ENCODE data around the gene FAT1. TPM values are rescaled to one million over a fixed set of nuclear protein-coding genes. Genes with fewer than 3 reads are reported as not detected.

FAT1 gene
- total RNA-seq, 1 donor from 2014 or later, result 47.1 TPM

DNA sequence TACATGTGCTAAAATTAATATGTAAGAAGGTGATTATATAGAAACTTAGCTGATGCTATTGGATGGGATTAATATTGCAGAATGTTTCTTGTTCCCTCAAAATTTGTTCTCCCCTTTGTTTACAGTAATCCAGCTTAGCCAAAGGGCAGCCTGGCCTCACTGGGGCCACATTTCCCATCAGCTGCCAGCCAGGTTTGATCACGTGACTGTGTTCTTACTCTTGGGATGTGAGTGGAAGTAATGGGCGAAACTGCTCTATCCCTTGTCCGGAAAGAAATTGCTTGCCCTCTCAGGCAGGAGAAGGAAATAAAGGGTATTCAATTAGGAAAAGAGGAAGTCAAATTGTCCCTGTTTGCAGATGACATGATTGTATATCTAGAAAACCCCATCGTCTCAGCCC is 44.1 kb upstream of the FAT1 start:
- TF ChIP-seq POLR2A (IDR thresholded peaks at IDR 0.05) (no peak), POLR2AphosphoS5 (IDR thresholded peaks at IDR 0.05; ENCODE audit: insufficient read depth in 1 of 2, low read depth in 1 of 2) (no peak)
- TF ChIP-seq, protein P1, sequence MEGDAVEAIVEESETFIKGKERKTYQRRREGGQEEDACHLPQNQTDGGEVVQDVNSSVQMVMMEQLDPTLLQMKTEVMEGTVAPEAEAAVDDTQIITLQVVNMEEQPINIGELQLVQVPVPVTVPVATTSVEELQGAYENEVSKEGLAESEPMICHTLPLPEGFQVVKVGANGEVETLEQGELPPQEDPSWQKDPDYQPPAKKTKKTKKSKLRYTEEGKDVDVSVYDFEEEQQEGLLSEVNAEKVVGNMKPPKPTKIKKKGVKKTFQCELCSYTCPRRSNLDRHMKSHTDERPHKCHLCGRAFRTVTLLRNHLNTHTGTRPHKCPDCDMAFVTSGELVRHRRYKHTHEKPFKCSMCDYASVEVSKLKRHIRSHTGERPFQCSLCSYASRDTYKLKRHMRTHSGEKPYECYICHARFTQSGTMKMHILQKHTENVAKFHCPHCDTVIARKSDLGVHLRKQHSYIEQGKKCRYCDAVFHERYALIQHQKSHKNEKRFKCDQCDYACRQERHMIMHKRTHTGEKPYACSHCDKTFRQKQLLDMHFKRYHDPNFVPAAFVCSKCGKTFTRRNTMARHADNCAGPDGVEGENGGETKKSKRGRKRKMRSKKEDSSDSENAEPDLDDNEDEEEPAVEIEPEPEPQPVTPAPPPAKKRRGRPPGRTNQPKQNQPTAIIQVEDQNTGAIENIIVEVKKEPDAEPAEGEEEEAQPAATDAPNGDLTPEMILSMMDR (IDR thresholded peaks at IDR 0.05), result no peak
- no peaks in the 10 kb centered on the region for H3K27me3 ChIP-seq

DNA sequence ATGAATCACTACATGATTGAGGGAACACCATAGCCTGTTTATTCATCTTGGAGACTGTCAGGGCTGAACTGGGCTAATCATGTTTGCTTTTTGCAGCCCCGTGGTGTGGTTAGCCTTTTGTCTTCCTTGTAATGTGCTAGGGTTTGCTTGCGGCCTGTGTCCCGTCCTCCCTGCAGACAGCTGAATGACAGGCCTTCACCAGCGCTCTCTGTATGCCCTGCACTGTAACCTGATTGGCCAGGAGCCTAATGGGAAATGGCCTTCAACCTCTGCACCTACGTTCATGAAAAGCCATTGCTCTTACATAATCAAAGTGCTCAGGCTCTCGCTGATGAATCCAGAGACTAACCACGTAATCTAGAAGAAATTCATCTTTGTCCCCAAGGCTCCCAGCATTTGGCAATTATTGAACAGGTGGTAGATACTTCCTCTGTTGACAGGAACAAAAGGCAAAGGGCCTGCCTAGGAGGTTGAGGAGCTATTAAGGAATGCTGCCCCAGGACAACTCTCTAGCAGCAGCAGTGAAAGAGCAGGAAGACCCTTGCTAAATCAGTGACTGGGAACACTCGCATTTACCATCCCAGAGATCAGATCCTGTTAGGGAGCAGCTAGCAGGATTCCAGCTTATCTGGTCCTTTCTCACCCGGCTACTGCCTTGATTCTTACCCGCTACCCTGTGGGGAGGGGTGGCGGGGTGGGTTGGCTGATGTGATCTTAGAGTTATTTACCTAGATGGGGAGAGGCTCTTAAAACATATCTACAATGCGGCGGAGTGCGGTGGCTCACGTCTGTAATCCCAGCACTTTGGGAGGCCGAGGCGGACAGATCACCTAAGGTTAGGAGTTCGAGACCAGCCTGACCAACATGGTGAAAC is 42.3 kb upstream of the FAT1 start:
- H3K4me1 ChIP-seq, result no peaks in the 10 kb centered on the region
- H3K27ac ChIP-seq, result no peak overlapping the region
- intact Hi-C loops (cut with DNase I), result no loop called here

More for the DNA sequence above, 44.1 kb upstream of the FAT1 start:
- intact Hi-C loops (cut with DNase I), result no loop called here
- no peak overlapping the region for H3K27ac ChIP-seq
- H3K9me3 ChIP-seq, result no peaks in the 10 kb centered on the region
- H3K4me3 ChIP-seq, result no peak overlapping the region
- no peak for DNase-seq (ENCODE audit: extremely low spot score in 2 of 2)
- H3K4me1 ChIP-seq, result no peaks in the 10 kb centered on the region
- no peaks in the 10 kb centered on the region for H3K36me3 ChIP-seq

GRCh38 chr4:186765138-186765537 is 41.5 kb upstream of the FAT1 start:
- no peak overlapping the region for H3K4me3 ChIP-seq
- no peaks in the 10 kb centered on the region for H3K27me3 ChIP-seq
- no peaks in the 10 kb centered on the region for H3K36me3 ChIP-seq
- H3K4me1 ChIP-seq, result no peaks in the 10 kb centered on the region
- DNase-seq (ENCODE audit: extremely low spot score in 2 of 2), result no peak
- intact Hi-C loops (cut with DNase I), result no loop called here
- H3K9me3 ChIP-seq, result no peaks in the 10 kb centered on the region
- TF ChIP-seq, protein P1 (IDR thresholded peaks at IDR 0.05), result no peak
- TF ChIP-seq POLR2AphosphoS5 (IDR thresholded peaks at IDR 0.05; ENCODE audit: insufficient read depth in 1 of 2, low read depth in 1 of 2), result no peak
- no peak for TF ChIP-seq POLR2A (IDR thresholded peaks at IDR 0.05)
- H3K27ac ChIP-seq, result no peak overlapping the region

More for the DNA sequence above, 42.3 kb upstream of the FAT1 start:
- no peak for DNase-seq (ENCODE audit: extremely low spot score in 2 of 2)
- TF ChIP-seq, protein P1 (IDR thresholded peaks at IDR 0.05), result no peak
- TF ChIP-seq POLR2A (IDR thresholded peaks at IDR 0.05) (no peak), POLR2AphosphoS5 (IDR thresholded peaks at IDR 0.05; ENCODE audit: insufficient read depth in 1 of 2, low read depth in 1 of 2) (no peak)
- Histone ChIP-seq H3K9me3 (no peaks in the 10 kb centered on the region), H3K27me3 (no peaks in the 10 kb centered on the region), H3K36me3 (no peaks in the 10 kb centered on the region), H3K4me3 (no peak overlapping the region)

DNA sequence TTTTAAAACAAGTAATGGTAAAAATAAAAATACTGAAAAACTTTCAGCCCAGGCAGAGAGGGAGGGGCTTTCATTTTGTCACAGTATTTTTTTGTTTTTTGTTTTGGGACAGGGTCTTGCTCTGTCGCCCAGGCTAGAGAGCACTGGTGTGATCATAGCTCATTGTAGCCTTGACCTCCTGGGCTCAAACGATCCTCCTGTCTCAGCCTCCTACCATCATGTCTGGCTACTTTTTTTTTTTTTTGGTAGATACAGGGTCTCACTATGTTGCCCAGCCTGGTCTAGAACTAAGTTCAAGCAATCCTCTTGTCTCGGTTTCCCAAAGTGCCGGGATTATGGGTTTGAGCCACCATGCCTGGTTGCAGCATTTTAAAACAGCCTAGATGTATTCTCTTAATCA is 40.8 kb upstream of the FAT1 start:
- intact Hi-C loops (cut with DNase I), result no loop called here
- no peaks in the 10 kb centered on the region for H3K4me1 ChIP-seq
- H3K36me3 ChIP-seq, result no peaks in the 10 kb centered on the region
- H3K4me3 ChIP-seq, result no peak overlapping the region
- no peaks in the 10 kb centered on the region for H3K27me3 ChIP-seq
- H3K27ac ChIP-seq, result no peak overlapping the region
- no peak for TF ChIP-seq POLR2A (IDR thresholded peaks at IDR 0.05)
- TF ChIP-seq POLR2AphosphoS5 (IDR thresholded peaks at IDR 0.05; ENCODE audit: insufficient read depth in 1 of 2, low read depth in 1 of 2), result no peak
- TF ChIP-seq, protein P1 (IDR thresholded peaks at IDR 0.05), result no peak
- no peak for DNase-seq (ENCODE audit: extremely low spot score in 2 of 2)
- no peaks in the 10 kb centered on the region for H3K9me3 ChIP-seq

DNA sequence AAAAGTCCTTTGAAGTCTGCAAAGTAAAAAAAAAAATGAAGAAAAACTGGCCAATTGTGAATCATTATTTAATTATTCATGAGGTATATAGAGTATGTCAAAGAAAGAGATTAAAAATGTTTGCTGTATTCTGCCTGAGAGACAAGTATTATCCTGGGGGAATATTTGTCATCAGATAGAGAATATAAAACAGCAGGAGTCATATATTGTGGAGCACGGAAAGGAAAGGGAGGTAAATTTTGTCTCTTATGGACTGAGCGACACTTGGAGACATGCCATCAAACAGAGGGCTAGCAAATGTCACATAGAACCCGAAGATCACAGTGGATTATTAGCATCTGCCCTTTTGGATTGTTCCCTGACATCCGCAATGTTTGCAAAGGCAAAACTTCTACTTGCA is 39.2 kb upstream of the FAT1 start:
- intact Hi-C loops (cut with DNase I), result no loop called here
- no peaks in the 10 kb centered on the region for H3K9me3 ChIP-seq
- TF ChIP-seq POLR2A (IDR thresholded peaks at IDR 0.05) (no peak), POLR2AphosphoS5 (IDR thresholded peaks at IDR 0.05; ENCODE audit: insufficient read depth in 1 of 2, low read depth in 1 of 2) (no peak)
- TF ChIP-seq, protein P1 (IDR thresholded peaks at IDR 0.05), result no peak

More for the DNA sequence above, 39.2 kb upstream of the FAT1 start:
- Histone ChIP-seq H3K4me3 (no peak overlapping the region), H3K4me1 (no peaks in the 10 kb centered on the region), H3K36me3 (no peaks in the 10 kb centered on the region), H3K27ac (no peak overlapping the region), H3K27me3 (no peaks in the 10 kb centered on the region)
- DNase-seq (ENCODE audit: extremely low spot score in 2 of 2), result no peak
